ENCODE results near the gene PLD3. TPM values are rescaled to one million over a fixed set of nuclear protein-coding genes. Genes with fewer than 3 reads are reported as not detected.

PLD3 gene
- total and polyA plus RNA-seq, 11 donors = 109 to 375 (median 161) TPM

- intact Hi-C loops (cut with DNase I) = no loop called here
- TF ChIP-seq CTCF (IDR thresholded peaks at IDR 0.05) (no peak), POLR2A (IDR thresholded peaks at IDR 0.05) (no peak)
- Histone ChIP-seq H3K4me3 (peak overlapping the region in 1 of 12 donors; percentile 9), H3K4me1 (peaks cover 0 to 53% (median 34%) of the 10 kb centered on the region in 12 donors), H3K9me3 (no peaks in the 10 kb centered on the region), H3K36me3 (peaks cover 2 to 12% (median 8%) of the 10 kb centered on the region in 9 donors), H3K27ac (peak overlapping the region; percentile 45 to 94 (median 82)), H3K27me3 (no peaks in the 10 kb centered on the region)
- ATAC-seq (no peak), DNase-seq (no peak)
- WGBS, 4 donors = 67 to 87% (median 69%) methylated on average over 4 of the region's 4 CpGs
Measured at GRCh38 chr19:40417643-40417981, 69.1 kb downstream of the PLD3 start.

GRCh38 chr19:40418040-40418439, 69.5 kb downstream of the PLD3 start:
- no peak for ATAC-seq
- H3K27me3 ChIP-seq = no peaks in the 10 kb centered on the region
- peaks cover 3 to 17% (median 12%) of the 10 kb centered on the region in 9 donors for H3K36me3 ChIP-seq
- DNase-seq = no peak
- intact Hi-C loops (cut with DNase I) = no loop called here
- 84 to 90% (median 87%) methylated on average over 3 of the region's 3 CpGs for WGBS, 4 donors
- TF ChIP-seq POLR2A (IDR thresholded peaks at IDR 0.05) (no peak), CTCF (IDR thresholded peaks at IDR 0.05) (no peak)
- peak overlapping the region; percentile 45 to 94 (median 82) for H3K27ac ChIP-seq
- H3K9me3 ChIP-seq = no peaks in the 10 kb centered on the region
- no peak overlapping the region for H3K4me3 ChIP-seq
- H3K4me1 ChIP-seq = peaks cover 0 to 54% (median 37%) of the 10 kb centered on the region in 12 donors

DNA sequence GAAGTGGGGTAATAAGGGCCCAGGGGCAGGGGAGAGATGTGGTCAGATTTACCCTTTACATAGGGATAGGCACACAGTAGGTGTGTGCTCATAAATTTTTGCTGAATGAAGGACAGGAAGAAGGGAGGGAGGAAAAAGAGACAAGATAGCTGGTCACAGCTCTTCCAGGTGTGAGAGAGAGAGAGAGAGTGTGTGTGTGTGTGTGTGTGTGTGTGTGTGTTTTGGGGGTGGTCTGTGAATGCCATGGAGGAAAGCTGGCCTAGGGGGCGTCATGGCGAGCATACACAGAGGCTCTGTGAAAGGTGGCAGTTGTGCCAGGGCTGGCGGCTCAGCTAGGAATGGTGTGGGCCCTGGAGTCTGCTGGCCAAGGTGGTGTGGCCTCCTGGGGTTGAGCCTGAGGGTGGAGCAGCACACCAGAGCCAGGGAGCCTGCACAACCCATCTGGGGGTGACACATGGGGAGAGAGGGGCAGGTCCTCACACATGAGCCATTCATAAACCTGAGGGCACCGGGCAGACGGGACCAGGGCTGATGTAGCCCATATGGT, 70.6 kb downstream of the PLD3 start:
- intact Hi-C loops (cut with DNase I) = no loop called here
- DNase-seq = no peak
- H3K36me3 ChIP-seq = peaks cover 3 to 24% (median 16%) of the 10 kb centered on the region in 9 donors
- H3K27ac ChIP-seq = peak overlapping the region in 1 of 12 donors; percentile 96
- peaks cover 0 to 54% (median 39%) of the 10 kb centered on the region in 12 donors for H3K4me1 ChIP-seq
- no peaks in the 10 kb centered on the region for H3K9me3 ChIP-seq
- no peaks in the 10 kb centered on the region for H3K27me3 ChIP-seq
- WGBS, 4 donors = 77 to 90% (median 80%) methylated on average over 5 of the region's 5 CpGs
- TF ChIP-seq CTCF (IDR thresholded peaks at IDR 0.05) = no peak
- no peak for TF ChIP-seq POLR2A (IDR thresholded peaks at IDR 0.05)
- H3K4me3 ChIP-seq = no peak overlapping the region
- no peak for ATAC-seq

GRCh38 chr19:40419780-40420179, 71.3 kb downstream of the PLD3 start:
- no peak for DNase-seq
- no peak for TF ChIP-seq CTCF (IDR thresholded peaks at IDR 0.05)
- TF ChIP-seq POLR2A (IDR thresholded peaks at IDR 0.05) = no peak
- no peaks in the 10 kb centered on the region for H3K27me3 ChIP-seq
- H3K36me3 ChIP-seq = peaks cover 3 to 24% (median 16%) of the 10 kb centered on the region in 9 donors
- peak overlapping the region in 2 of 12 donors; percentile 96 to 99 for H3K27ac ChIP-seq
- no peak overlapping the region for H3K4me3 ChIP-seq
- no peaks in the 10 kb centered on the region for H3K9me3 ChIP-seq
- H3K4me1 ChIP-seq = peaks cover 0 to 60% (median 43%) of the 10 kb centered on the region in 12 donors
- WGBS, 4 donors = 82 to 94% (median 92%) methylated on average over 5 of the region's 5 CpGs
- ATAC-seq = no peak
- intact Hi-C loops (cut with DNase I) = loop anchor here in 5 of 10 donors (2.0 to 10.0 kb wide), 6 partner anchors 23 to 388 kb away; partner anchors contain the start of genes C19orf47 (in 2 of the 5), PLD3 (in 2 of the 5) and LTBP4 (in 1 of the 5)
